GM12801 (cell line): Measurements from ENCODE around the gene GSE1.

Experiments
- CTCF ChIP-seq: IDR thresholded peaks from one replicate; pipeline ENCODE4 v1.5.1; 2011; ENCODE audit warnings: control low read depth; ENCODE audit not compliant: insufficient read length; ENCODE audit errors: extremely low read depth

Gene GSE1

GRCh38 chr16:85680352-85680944 lies 67.3 kb downstream of the GSE1 start:
- no peak for TF ChIP-seq CTCF

- no peak for TF ChIP-seq CTCF
Measured at GRCh38 chr16:85681255-85681654, 68.1 kb downstream of the GSE1 start.

- no peak for TF ChIP-seq CTCF
Measured at GRCh38 chr16:85682516-85682915, 69.4 kb downstream of the GSE1 start.

GRCh38 chr16:85683363-85683762 lies 70.2 kb downstream of the GSE1 start:
- no peak for TF ChIP-seq CTCF

- no peak for TF ChIP-seq CTCF
Measured at GRCh38 chr16:85685251-85685650, 72.1 kb downstream of the GSE1 start.

GRCh38 chr16:85686912-85687591 lies 73.9 kb downstream of the GSE1 start:
- no peak for TF ChIP-seq CTCF

- no peak for TF ChIP-seq CTCF
Measured at GRCh38 chr16:85687651-85688471, 74.7 kb downstream of the GSE1 start.
